ENCODE data around the gene ZSCAN12. TPM values are rescaled to one million over a fixed set of nuclear protein-coding genes. Genes with fewer than 3 reads are reported as not detected.
A peak's percentile ranks its signal among the peaks of the same experiment; 100 is the strongest.

ZSCAN12 gene
- total and polyA plus RNA-seq, 2 of the 13 experiments (the other 11 are each of a cell fraction or from before 2014, with no cell fraction given): 2.8 to 8.9 TPM

- peak; percentile 53; the same call in 1 of the 2 replicates for TF ChIP-seq ZBTB14 (CRISPR knock-in tag; IDR thresholded peaks at IDR 0.05)
- peak; percentile 95 for TF ChIP-seq SMAD3 (CRISPR knock-in tag; IDR thresholded peaks at IDR 0.05)
- peak; percentile 85; the same call in 1 of the 2 replicates for TF ChIP-seq ZNF619 (CRISPR knock-in tag; IDR thresholded peaks at IDR 0.05)
- TF ChIP-seq ZNF644 (CRISPR knock-in tag; IDR thresholded peaks at IDR 0.05; ENCODE audit: low read depth): peak; percentile 91
- peak; percentile 100 for TF ChIP-seq GABPB1 (CRISPR knock-in tag; IDR thresholded peaks at IDR 0.05)
- no peak for TF ChIP-seq ATM (IDR thresholded peaks at IDR 0.05; ENCODE audit: borderline replicate concordance)
- no peak; the same call in none of the 2 replicates for TF ChIP-seq ZNF770 (CRISPR knock-in tag; IDR thresholded peaks at IDR 0.05)
- TF ChIP-seq HNF1B (CRISPR knock-in tag; IDR thresholded peaks at IDR 0.05): peak; percentile 97
- peak; percentile 99 for TF ChIP-seq SPEN (CRISPR knock-in tag; IDR thresholded peaks at IDR 0.05; ENCODE audit: low read depth)
- peak; percentile 77 for TF ChIP-seq MIXL1 (CRISPR knock-in tag; IDR thresholded peaks at IDR 0.05)
- peak; percentile 100 for TF ChIP-seq XRCC5 (optimal IDR thresholded peaks at IDR 0.05; ENCODE audit: low read length)
- no peak for TF ChIP-seq RAD51 (IDR thresholded peaks at IDR 0.05; ENCODE audit: borderline replicate concordance)
- TF ChIP-seq PAF1 (CRISPR knock-in tag; IDR thresholded peaks at IDR 0.05): no peak
- TF ChIP-seq ZBTB34 (CRISPR knock-in tag; IDR thresholded peaks at IDR 0.05): peak; percentile 77; the same call in 1 of the 2 replicates
- no peak for TF ChIP-seq MED13 (CRISPR knock-in tag; IDR thresholded peaks at IDR 0.05)
- peak; percentile 80; the same call in 1 of the 2 replicates for TF ChIP-seq EHMT2 (IDR thresholded peaks at IDR 0.05; ENCODE audit: borderline replicate concordance, low read depth, low read length)
- no peak for TF ChIP-seq ZNF513 (CRISPR knock-in tag; conservative IDR thresholded peaks at IDR 0.05)
- TF ChIP-seq ZBTB20 (CRISPR knock-in tag; IDR thresholded peaks at IDR 0.05; ENCODE audit: borderline replicate concordance, low read depth): peak; percentile 98
- peak; percentile 65; the same call in 1 of the 2 replicates for TF ChIP-seq ZNF775 (CRISPR knock-in tag; IDR thresholded peaks at IDR 0.05; ENCODE audit: borderline replicate concordance)
Measured at GRCh38 chr6:28399350-28400121, at the start of gene ZSCAN12 (continued).

Data from HepG2 (cell line).